ENCODE results near the gene ADARB1.

GRCh38 chr21:45118099-45118498, 43.7 kb downstream of the ADARB1 start:
- TF ChIP-seq CTCF (IDR thresholded peaks at IDR 0.05; ENCODE audit: insufficient read depth, low read length, poor library complexity, severe bottlenecking) (no peak), EZH2phosphoT487 (conservative IDR thresholded peaks at IDR 0.05; ENCODE audit: low read length) (no peak)

All from SU-DHL-6 (cell line).